ENCODE data around the gene KIRREL3.

The KIRREL3 gene

DNA sequence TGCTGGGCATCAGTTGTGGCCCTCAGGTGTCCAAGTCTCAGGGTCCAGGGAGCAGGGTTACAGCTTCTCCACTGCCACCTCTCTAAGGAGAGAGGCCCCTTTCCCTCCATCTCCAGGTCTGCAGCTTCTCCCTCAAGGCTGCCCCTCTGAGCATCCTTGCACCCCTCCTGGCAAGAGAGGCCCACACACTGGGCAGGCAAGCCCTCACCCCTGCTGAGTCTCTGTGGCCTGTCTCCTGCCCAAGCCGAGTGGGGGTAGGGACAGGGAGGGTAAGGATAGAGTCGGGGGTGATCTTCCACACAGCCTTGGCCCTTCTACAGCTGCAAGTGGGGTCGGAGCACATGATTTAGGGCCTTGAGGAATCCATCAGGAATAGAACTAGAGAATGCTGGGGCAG, 568.5 kb downstream of the KIRREL3 start:
- TF ChIP-seq, protein P1, sequence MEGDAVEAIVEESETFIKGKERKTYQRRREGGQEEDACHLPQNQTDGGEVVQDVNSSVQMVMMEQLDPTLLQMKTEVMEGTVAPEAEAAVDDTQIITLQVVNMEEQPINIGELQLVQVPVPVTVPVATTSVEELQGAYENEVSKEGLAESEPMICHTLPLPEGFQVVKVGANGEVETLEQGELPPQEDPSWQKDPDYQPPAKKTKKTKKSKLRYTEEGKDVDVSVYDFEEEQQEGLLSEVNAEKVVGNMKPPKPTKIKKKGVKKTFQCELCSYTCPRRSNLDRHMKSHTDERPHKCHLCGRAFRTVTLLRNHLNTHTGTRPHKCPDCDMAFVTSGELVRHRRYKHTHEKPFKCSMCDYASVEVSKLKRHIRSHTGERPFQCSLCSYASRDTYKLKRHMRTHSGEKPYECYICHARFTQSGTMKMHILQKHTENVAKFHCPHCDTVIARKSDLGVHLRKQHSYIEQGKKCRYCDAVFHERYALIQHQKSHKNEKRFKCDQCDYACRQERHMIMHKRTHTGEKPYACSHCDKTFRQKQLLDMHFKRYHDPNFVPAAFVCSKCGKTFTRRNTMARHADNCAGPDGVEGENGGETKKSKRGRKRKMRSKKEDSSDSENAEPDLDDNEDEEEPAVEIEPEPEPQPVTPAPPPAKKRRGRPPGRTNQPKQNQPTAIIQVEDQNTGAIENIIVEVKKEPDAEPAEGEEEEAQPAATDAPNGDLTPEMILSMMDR (IDR thresholded peaks at IDR 0.05; ENCODE audit: low read depth, low read length, missing control alignments) = no peak
- no peak overlapping the region for H3K4me3 ChIP-seq (ENCODE audit: low read depth, low read length)
- DNase-seq (ENCODE audit: low read depth) = no peak

DNA sequence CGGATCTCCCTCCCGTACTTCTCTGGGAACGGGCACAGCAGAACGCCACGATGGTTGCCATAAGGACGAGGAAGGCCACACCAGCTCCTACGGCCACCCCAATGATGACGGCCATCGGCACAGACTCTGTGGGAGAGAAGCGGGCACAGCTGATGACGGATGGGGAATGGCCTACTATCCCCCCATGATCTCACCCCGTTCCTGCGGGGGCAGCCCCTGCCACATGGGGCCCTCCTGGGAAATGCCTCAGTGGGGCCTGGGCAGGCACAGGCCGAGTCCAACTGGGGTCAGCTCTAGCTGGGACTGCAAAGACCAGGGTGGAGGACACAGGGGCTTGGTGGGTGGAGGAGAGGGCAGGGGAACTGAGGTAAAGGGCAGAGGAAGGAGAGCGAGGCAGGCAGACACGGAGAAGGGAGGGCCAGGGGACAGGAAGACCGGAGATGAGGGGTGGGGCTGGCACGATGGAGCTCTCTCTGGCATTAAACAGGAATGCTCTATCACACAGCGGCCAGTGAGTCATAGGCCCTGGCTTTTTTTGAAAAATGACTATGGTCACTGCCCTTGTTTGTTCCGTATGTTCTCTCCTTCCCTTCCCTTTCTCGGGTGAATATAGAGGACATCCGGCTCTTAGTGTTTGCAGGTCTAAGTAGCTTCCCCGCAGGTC, 569.0 kb downstream of the KIRREL3 start:
- TF ChIP-seq, protein P1 (IDR thresholded peaks at IDR 0.05; ENCODE audit: low read depth, low read length, missing control alignments) = no peak
- no peak overlapping the region for H3K4me3 ChIP-seq (ENCODE audit: low read depth, low read length)
- no peak for DNase-seq (ENCODE audit: low read depth)

DNA sequence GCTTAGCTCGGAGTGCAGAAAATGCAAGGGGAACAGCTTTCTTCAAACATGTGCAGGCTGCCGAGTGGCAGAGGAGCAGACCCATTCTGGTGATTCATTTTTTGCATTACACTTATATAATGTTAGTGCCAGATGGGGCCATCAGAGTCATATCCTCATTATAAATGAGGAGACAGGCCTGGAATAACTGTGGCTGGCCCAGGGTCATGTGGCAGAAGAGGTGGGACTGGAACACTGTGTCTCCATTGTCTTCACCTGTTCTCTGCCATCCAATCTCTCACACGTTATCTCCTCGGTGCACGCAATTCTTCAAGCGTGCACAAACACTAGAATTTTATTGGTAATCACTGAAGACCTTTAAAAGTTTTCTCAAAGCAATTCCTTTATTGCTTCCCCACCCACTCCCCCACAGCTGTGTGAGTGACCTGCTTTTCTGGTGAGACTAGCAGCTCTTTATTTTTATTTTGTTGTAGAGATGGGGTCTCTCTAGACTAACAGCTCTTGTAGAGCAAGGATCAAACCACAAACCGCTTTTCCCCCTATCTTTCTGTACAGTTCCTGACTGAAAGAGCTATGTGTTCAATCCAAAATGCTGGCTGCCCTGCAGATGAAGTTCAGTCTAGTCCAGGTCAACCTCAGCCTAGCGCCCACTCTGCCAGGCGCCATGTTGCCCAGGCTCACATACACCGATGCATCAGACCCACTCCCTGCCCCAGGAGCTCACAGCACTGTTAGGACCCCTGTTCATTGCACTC, 569.8 kb downstream of the KIRREL3 start:
- H3K4me3 ChIP-seq (ENCODE audit: low read depth, low read length) = no peak overlapping the region
- no peak for DNase-seq (ENCODE audit: low read depth)
- TF ChIP-seq, protein P1 (IDR thresholded peaks at IDR 0.05; ENCODE audit: low read depth, low read length, missing control alignments) = no peak

DNA sequence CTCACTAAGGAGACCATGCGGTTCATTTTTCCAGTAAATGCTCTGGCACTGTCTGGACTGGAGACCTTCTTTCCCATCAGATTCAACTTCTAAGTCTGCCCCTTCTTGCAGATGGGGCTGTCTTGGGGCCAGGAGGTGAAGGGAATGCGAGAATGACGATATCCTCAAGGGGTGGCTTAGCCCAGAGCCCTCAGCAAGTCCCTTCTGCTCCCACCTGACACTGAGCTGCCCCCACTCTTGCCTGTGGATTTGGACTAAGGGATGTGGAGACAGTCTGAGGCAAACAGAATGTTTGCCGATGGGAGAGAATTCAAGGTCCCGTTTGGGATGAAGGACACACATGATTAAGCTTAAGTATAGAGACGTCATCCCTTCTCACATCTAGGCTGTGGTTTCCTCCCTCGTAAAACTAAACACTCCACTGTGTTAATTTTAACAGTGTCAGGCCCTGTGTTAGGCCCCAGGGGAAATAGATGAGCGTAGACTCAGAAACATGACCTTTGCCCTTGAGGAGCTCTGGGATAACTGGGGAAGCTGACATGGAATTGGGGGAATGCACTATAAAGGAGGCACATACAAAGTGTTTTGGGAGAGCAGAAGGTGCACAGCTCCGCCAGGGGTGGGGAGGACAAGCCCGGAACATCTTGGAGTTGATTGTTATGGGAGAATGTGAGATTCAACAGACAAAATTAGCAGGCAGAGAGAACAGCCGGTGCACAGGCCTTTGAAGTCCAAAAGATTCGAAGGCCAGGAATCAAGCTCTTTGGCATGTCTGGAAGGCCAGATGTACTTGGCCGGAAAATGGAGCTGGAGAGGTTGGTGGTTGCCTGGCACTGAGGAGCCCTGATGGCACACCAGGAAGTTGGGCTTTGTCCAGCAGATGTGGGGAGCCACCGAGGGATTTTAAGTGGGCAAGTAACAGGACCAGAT, 573.5 kb downstream of the KIRREL3 start:
- TF ChIP-seq, protein P1 (IDR thresholded peaks at IDR 0.05; ENCODE audit: low read depth, low read length, missing control alignments) = no peak

DNA sequence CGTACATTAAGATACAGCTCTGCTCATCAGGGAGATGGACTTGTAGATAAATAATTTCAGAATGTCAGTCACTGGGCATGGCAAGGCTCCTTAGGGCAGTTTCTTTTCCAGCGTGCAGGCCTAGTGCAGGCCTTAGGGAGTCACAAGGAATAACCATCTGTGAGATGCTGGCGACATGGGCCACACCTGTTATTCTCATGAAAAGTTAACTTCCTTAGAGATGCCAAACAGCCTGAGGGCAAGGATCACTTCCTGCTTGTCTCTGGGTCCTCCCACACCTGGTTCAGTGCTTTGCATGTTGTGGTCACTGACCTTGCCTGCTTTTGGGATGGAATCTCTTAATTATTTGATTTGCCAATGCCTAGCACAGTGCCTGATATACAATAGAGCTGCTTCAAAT, 574.5 kb downstream of the KIRREL3 start:
- DNase-seq (ENCODE audit: low read depth) = no peak
- no peak overlapping the region for H3K4me3 ChIP-seq (ENCODE audit: low read depth, low read length)
- TF ChIP-seq, protein P1 (IDR thresholded peaks at IDR 0.05; ENCODE audit: low read depth, low read length, missing control alignments) = no peak

More for the DNA sequence above, 573.5 kb downstream of the KIRREL3 start:
- no peak for DNase-seq (ENCODE audit: low read depth)
- no peak overlapping the region for H3K4me3 ChIP-seq (ENCODE audit: low read depth, low read length)

DNA sequence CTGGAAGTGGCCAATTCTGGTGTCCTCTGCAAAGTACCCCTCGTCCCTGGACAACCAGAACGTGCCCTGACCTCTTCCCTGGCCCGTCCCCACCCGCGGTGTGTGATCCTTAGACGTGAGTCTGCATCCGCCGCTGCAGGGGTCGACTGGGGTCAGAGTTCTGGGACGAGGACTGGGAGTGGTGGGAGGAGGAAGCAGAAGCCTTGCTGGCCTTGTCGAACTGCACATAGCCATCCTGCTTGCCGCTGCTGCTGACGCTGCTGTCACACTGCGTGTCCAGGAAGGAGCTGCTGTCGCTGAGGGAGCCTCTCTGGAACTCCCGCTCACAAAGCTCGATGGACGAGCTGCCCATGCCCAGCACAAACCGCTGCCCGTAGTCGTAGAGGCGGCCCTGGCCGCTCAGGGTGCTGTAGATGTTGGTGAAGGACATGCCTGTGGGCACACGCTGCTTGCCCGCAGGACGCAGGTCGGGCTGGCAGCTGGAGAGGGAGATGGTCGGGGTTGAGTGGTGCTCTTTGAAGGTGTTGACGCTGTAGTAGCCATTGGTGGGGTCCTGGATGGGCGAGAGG, 576.0 kb downstream of the KIRREL3 start:
- H3K4me3 ChIP-seq (ENCODE audit: low read depth, low read length) = no peak overlapping the region
- no peak for DNase-seq (ENCODE audit: low read depth)
- TF ChIP-seq, protein P1 (IDR thresholded peaks at IDR 0.05; ENCODE audit: low read depth, low read length, missing control alignments) = no peak
